Transverse colon (tissue), 4 donors: ENCODE results near the gene SRRM3.

Experiments
- EP300 ChIP-seq: sonication (generic); formaldehyde crosslinking; IDR thresholded peaks from one replicate; pipeline ENCODE4 v1.6.1; 2017; ENCODE audit warnings: antibody characterized with exemption, low read depth
- POLR2A ChIP-seq: fragments of 450-650 bp; IDR thresholded peaks from one replicate; pipeline ENCODE4 v1.6.1; 2016; ENCODE audit warnings: antibody characterized with exemption, mild to moderate bottlenecking, moderate library complexity
- POLR2AphosphoS5 ChIP-seq, 3 donors: sonication (generic); formaldehyde crosslinking; IDR thresholded peaks; one replicate each; pipeline ENCODE4 v1.6.1; 2016; ENCODE audit warnings: antibody characterized with exemption in 3 of 3
- TF ChIP-seq, protein P1 (sequence below), 5 experiments: fragments of 200-600 bp in 3 of 5; fragments of 450-650 bp in 2 of 5; sonication (generic) in 3 of 5; IDR thresholded peaks; 1 replicate in 2 of 5; 2 replicates in 3 of 5; pipeline ENCODE4 v1.5.1; 2016 to 2017; ENCODE audit warnings: antibody characterized with exemption in 5 of 5, inconsistent platforms in 3 of 5, mild to moderate bottlenecking in 2 of 5, moderate library complexity in 1 of 5

DNA sequence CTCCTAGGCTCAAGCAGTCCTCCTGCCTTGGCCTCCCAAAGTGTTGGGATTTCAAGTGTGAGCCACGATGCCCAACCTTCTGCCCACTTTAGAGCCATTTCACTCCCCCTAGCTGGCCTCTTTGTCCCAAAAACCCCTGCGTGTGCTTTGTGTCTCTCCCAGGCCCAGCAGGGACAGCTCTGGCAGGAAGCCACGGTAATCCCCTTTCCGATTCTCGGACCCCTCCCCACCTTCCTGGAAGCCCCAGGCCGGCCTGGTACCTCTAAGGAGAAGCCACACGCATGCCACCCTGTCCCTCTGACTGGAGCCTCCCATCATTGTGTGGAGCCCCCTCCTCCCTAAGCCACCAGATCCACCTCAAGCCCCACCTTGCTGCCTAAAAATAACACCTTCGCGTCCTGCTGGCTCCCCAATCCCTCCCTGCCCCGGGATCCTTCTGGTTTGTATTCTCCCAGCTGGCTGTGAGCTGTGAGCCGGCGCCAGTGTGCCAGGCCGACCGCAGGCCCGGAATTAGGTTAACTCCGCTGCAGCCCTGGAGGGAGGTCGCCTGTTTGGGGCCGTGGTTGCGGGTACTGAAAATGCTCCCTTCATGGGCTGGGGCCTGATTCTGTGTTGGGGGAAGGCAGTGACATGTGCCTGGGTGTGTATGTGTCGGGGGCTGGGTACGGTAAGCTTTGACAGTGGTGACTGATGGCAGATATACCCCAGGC is 16.4 kb upstream of the SRRM3 start:
- TF ChIP-seq, protein P1, sequence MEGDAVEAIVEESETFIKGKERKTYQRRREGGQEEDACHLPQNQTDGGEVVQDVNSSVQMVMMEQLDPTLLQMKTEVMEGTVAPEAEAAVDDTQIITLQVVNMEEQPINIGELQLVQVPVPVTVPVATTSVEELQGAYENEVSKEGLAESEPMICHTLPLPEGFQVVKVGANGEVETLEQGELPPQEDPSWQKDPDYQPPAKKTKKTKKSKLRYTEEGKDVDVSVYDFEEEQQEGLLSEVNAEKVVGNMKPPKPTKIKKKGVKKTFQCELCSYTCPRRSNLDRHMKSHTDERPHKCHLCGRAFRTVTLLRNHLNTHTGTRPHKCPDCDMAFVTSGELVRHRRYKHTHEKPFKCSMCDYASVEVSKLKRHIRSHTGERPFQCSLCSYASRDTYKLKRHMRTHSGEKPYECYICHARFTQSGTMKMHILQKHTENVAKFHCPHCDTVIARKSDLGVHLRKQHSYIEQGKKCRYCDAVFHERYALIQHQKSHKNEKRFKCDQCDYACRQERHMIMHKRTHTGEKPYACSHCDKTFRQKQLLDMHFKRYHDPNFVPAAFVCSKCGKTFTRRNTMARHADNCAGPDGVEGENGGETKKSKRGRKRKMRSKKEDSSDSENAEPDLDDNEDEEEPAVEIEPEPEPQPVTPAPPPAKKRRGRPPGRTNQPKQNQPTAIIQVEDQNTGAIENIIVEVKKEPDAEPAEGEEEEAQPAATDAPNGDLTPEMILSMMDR (IDR thresholded peaks at IDR 0.05), result no peak
- TF ChIP-seq POLR2A (no peak), POLR2AphosphoS5 (IDR thresholded peaks at IDR 0.05) (no peak), EP300 (no peak)
